Activated gamma-delta T cell treated with Interleukin-2 at 50 U/mL for 16 hours (primary cell): ENCODE results near the gene APH1B.

Experiments
- DNase-seq: peaks from one replicate; pipeline ENCODE4 v3.0.0-alpha.2; 2020

The APH1B gene

GRCh38 chr15:63357061-63357460 is 79.7 kb downstream of the APH1B start:
- DNase-seq = no peak

- DNase-seq = no peak
These were observed 80.3 kb downstream of the APH1B start for GRCh38 chr15:63357731-63358130.

GRCh38 chr15:63358241-63359029 is 81.0 kb downstream of the APH1B start:
- DNase-seq = no peak
